Astrocyte of the cerebellum (primary cell): ENCODE results near the gene PPP6R1.
"Not testable (repeated sequence)": the region's sequence is repeated elsewhere in the genome, so short reads cannot be mapped to it uniquely, and the experiment has no call there.

Experiments used
- DNase-seq: peaks from one replicate; pipeline ENCODE4 v3.0.0-alpha.2; 2011; ENCODE audit warnings: low read depth
- H3K4me3 ChIP-seq: 2 replicates; pipeline ENCODE4 v1.5.1; 2011; ENCODE audit warnings: mild to moderate bottlenecking, low read depth, low read length, moderate library complexity
- in situ Hi-C: cut with HindIII; loops from 2 replicates; pipeline ENCODE4 v1.10.0; 2017; ENCODE audit warnings: low sequenced_read_pairs
- TF ChIP-seq, protein P1 (sequence below): IDR thresholded peaks from 2 replicates; pipeline ENCODE4 v1.5.1; 2012; ENCODE audit warnings: low read length, low read depth, moderate library complexity, mild to moderate bottlenecking; ENCODE audit errors: missing control alignments

PPP6R1 gene

GRCh38 chr19:55226788-55227187 is 32.0 kb downstream of the PPP6R1 start:
- in situ Hi-C loops, result no loop called here
- no peak overlapping the region for H3K4me3 ChIP-seq
- TF ChIP-seq, protein P1, sequence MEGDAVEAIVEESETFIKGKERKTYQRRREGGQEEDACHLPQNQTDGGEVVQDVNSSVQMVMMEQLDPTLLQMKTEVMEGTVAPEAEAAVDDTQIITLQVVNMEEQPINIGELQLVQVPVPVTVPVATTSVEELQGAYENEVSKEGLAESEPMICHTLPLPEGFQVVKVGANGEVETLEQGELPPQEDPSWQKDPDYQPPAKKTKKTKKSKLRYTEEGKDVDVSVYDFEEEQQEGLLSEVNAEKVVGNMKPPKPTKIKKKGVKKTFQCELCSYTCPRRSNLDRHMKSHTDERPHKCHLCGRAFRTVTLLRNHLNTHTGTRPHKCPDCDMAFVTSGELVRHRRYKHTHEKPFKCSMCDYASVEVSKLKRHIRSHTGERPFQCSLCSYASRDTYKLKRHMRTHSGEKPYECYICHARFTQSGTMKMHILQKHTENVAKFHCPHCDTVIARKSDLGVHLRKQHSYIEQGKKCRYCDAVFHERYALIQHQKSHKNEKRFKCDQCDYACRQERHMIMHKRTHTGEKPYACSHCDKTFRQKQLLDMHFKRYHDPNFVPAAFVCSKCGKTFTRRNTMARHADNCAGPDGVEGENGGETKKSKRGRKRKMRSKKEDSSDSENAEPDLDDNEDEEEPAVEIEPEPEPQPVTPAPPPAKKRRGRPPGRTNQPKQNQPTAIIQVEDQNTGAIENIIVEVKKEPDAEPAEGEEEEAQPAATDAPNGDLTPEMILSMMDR, result no peak
- DNase-seq, result no peak

- H3K4me3 ChIP-seq, result no peak overlapping the region
- TF ChIP-seq, protein P1, result no peak
- DNase-seq, result no peak
- in situ Hi-C loops, result no loop called here
These were observed 32.5 kb downstream of the PPP6R1 start for GRCh38 chr19:55226273-55226672.

GRCh38 chr19:55225415-55225958 is 33.3 kb downstream of the PPP6R1 start:
- DNase-seq, result no peak
- TF ChIP-seq, protein P1, result no peak
- no peak overlapping the region for H3K4me3 ChIP-seq
- in situ Hi-C loops, result no loop called here

DNA sequence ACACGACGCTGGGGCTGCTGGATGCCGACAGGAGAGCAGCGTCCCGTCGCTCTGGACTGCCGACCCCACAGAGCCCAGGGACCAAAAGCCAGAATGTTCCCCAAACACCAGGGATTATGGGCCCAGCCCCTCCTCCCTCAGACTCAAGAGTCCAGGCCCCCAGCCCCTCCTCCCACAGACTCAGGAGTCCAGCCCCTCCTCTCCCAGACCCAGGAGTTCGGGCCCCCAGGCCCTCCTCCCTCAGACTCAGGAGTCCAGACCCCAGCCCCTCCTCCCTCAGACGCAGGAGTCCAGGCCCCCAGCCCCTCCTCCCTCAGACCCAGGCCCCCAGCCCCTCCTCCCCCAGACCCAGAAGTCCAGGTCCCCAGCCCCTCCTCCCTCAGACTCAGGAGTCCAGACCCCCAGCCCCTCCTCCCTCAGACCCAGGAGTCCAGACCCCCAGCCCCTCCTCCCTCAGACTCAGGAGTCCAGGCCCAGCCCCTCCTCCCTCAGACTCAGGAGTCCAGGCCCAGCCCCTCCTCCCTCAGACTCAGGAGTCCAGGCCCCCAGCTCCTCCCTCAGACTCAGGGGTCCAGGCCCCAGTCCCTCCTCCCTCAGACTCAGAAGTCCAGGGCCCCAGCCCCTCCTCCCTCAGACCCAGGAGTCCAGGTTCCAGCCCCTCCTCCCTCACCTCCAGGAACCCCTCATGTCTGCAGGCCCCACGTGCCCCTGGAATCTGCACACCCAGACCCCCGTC is 34.0 kb downstream of the PPP6R1 start:
- H3K4me3 ChIP-seq, in situ Hi-C loops, DNase-seq: not testable (repeated sequence)

- in situ Hi-C loops, result no loop called here
These were observed 34.7 kb downstream of the PPP6R1 start for GRCh38 chr19:55224038-55224665.

GRCh38 chr19:55223291-55224037 is 35.4 kb downstream of the PPP6R1 start:
- TF ChIP-seq, protein P1, result no peak
- DNase-seq, result no peak
- in situ Hi-C loops, result no loop called here
- H3K4me3 ChIP-seq, result no peak overlapping the region

More at GRCh38 chr19:55224038-55224665, 34.7 kb downstream of the PPP6R1 start:
- TF ChIP-seq, protein P1, result no peak
- H3K4me3 ChIP-seq, result no peak overlapping the region
- no peak for DNase-seq
